HCT116 (cell line): ENCODE measurements around the gene MPHOSPH6. TPM values are rescaled to one million over a fixed set of nuclear protein-coding genes. Genes with fewer than 3 reads are reported as not detected.
A peak's percentile ranks its signal among the peaks of the same experiment; 100 is the strongest.

Source experiments
- ATAC-seq: fragments of 200-7000 bp; cut with Tn5 transposase; 2 replicates; pipeline ENCODE4 v1.9.1; 2020; ENCODE audit warnings: mild to moderate bottlenecking, moderate library complexity
- BruUV-seq: library from RNA; stranded (reverse); fragments of 400-500 nt; replicated peaks from 2 replicates; lab custom pipeline; 2021; lab: Mats Ljungman, UMichigan
- CTCF ChIA-PET: fragments of 300-600 bp; sonication (Branson Sonifier 250); formaldehyde crosslinking; loops from one replicate; lab custom pipeline; 2021; ENCODE audit warnings: antibody characterized with exemption; lab: Charles Lee
- POLR2A ChIA-PET: fragments of 300-600, 350-600 bp; sonication (Branson Sonifier 250); formaldehyde crosslinking; loops from one replicate; lab custom pipeline; 2021; ENCODE audit warnings: antibody characterized with exemption; lab: Charles Lee
- RAD21 ChIA-PET, 2 experiments: fragments of 300-600 bp; sonication (Branson Sonifier 250); formaldehyde crosslinking; loops; one replicate each; lab custom pipeline; 2023; ENCODE audit warnings: low total read pairs in 2 of 2; ENCODE audit not compliant: uncharacterized antibody in 2 of 2, unreplicated experiment in 2 of 2, low non-redundant PET in 1 of 2; lab: Charles Lee
- DNase-seq: peaks from one replicate; pipeline ENCODE4 v3.0.0-alpha.2; 2010; ENCODE audit warnings: low read depth, low spot score
- H2AFZ ChIP-seq: fragments of 200-600 bp; shearing (Covaris generic), sonication (generic); 2 replicates; pipeline ENCODE4 v1.6.1; 2017; ENCODE audit warnings: low read depth, mixed run types, mixed read lengths, antibody characterized with exemption, low read length; ENCODE audit not compliant: poor library complexity, severe bottlenecking
- H3K27ac ChIP-seq: 2 replicates; pipeline ENCODE4 v1.5.1; 2012; ENCODE audit warnings: low read depth, low read length
- H3K27me3 ChIP-seq: fragments of 200-600 bp; sonication (generic); 2 replicates; pipeline ENCODE4 v1.6.1; 2016; ENCODE audit warnings: mixed run types, low read length, mixed read lengths; ENCODE audit not compliant: insufficient read depth
- H3K36me3 ChIP-seq, 2 experiments: fragments of 200-500 bp in 1 of 2; fragments of 200-600 bp in 1 of 2; sonication (Bioruptor generic) in 1 of 2; sonication (generic) in 1 of 2; 2 replicates each; pipeline versions ENCODE4 v1.5.1 to v1.6.1; 2014 to 2016; ENCODE audit warnings: low read length in 2 of 2, inconsistent platforms in 1 of 2, mixed read lengths in 1 of 2, mixed run types in 1 of 2; ENCODE audit not compliant: insufficient read depth in 2 of 2, control insufficient read depth in 1 of 2
- H3K4me1 ChIP-seq, 2 experiments: fragments of 200-600 bp in 1 of 2; sonication (generic) in 1 of 2; 2 replicates each; pipeline versions ENCODE4 v1.5.1 to v1.6.1; 2012 to 2017; ENCODE audit warnings: low read length in 2 of 2, inconsistent platforms in 1 of 2, mild to moderate bottlenecking in 1 of 2, mixed read lengths in 1 of 2, mixed run types in 1 of 2, moderate library complexity in 1 of 2; ENCODE audit not compliant: insufficient read depth in 2 of 2, control insufficient read depth in 1 of 2
- H3K4me2 ChIP-seq: fragments of 200-600 bp; sonication (generic); 2 replicates; pipeline ENCODE4 v1.6.1; 2017; ENCODE audit warnings: mixed run types, low read length, mixed read lengths
- H3K4me3 ChIP-seq, 2 experiments: fragments of 200-600 bp in 1 of 2; sonication (generic) in 1 of 2; replicated peaks in 1 of 2; 2 replicates each; pipeline ENCODE4 v1.5.1; 2011 to 2016; ENCODE audit warnings: low read length in 2 of 2, control low read depth in 1 of 2, low read depth in 1 of 2, mild to moderate bottlenecking in 1 of 2, mixed read lengths in 1 of 2, mixed run types in 1 of 2
- H3K79me2 ChIP-seq: fragments of 200-600 bp; sonication (generic); 2 replicates; pipeline ENCODE4 v1.6.1; 2017; ENCODE audit warnings: mild to moderate bottlenecking, mixed run types, low read length, moderate library complexity, mixed read lengths; ENCODE audit not compliant: insufficient read depth
- H3K9ac ChIP-seq: fragments of 200-600 bp; sonication (generic); 2 replicates; pipeline ENCODE4 v1.6.1; 2016; ENCODE audit warnings: low read length, mixed read lengths
- H3K9me2 ChIP-seq: fragments of 200-600 bp; sonication (generic), shearing (Covaris generic); 2 replicates; pipeline ENCODE4 v1.6.1; 2017; ENCODE audit warnings: mixed run types, mild to moderate bottlenecking, moderate library complexity; ENCODE audit not compliant: insufficient read depth
- H3K9me3 ChIP-seq, 2 experiments: fragments of 200-500 bp in 1 of 2; fragments of 200-600 bp in 1 of 2; sonication (Bioruptor generic) in 1 of 2; sonication (generic) in 1 of 2; 2 replicates each; pipeline ENCODE4 v1.6.1; 2014 to 2017; ENCODE audit warnings: low read length in 2 of 2, mixed read lengths in 2 of 2, inconsistent platforms in 1 of 2, low read depth in 1 of 2, mild to moderate bottlenecking in 1 of 2, mixed run types in 1 of 2, moderate library complexity in 1 of 2; ENCODE audit not compliant: control insufficient read depth in 1 of 2, insufficient read depth in 1 of 2
- H4K20me1 ChIP-seq: fragments of 200-600 bp; sonication (generic), shearing (Covaris generic); 2 replicates; pipeline ENCODE4 v1.6.1; 2017; ENCODE audit warnings: mixed run types, mild to moderate bottlenecking, moderate library complexity; ENCODE audit not compliant: insufficient read depth
- CBX3 ChIP-seq: IDR thresholded peaks from 2 replicates; pipeline ENCODE4 v1.6.1; 2012; ENCODE audit warnings: low read depth
- CEBPB ChIP-seq: IDR thresholded peaks from 2 replicates; pipeline ENCODE4 v1.6.1; 2012; ENCODE audit warnings: low read depth
- EGR1 ChIP-seq: IDR thresholded peaks from 2 replicates; pipeline ENCODE4 v1.6.1; 2012; ENCODE audit warnings: low read depth
- ELF1 ChIP-seq: IDR thresholded peaks from 2 replicates; pipeline ENCODE4 v1.6.1; 2012; ENCODE audit warnings: low read depth, borderline replicate concordance
- EZH2 ChIP-seq: fragments of 200-600 bp; sonication (generic); IDR thresholded peaks from 2 replicates; pipeline ENCODE4 v1.6.1; 2017; ENCODE audit warnings: antibody characterized with exemption, mixed run types
- EZH2phosphoT487 ChIP-seq: fragments of 200-600 bp; IDR thresholded peaks from 2 replicates; pipeline ENCODE4 v1.6.1; 2018; ENCODE audit warnings: antibody characterized with exemption, borderline replicate concordance
- FOSL1 ChIP-seq: IDR thresholded peaks from 2 replicates; pipeline ENCODE4 v1.6.1; 2012; ENCODE audit warnings: low read depth
- JUND ChIP-seq: IDR thresholded peaks from 2 replicates; pipeline ENCODE4 v1.6.1; 2012
- POLR2A ChIP-seq: IDR thresholded peaks from 2 replicates; pipeline ENCODE4 v1.7.0; 2011; ENCODE audit warnings: borderline replicate concordance; ENCODE audit not compliant: insufficient read depth, insufficient read length; ENCODE audit errors: extremely low read depth
- POLR2AphosphoS5 ChIP-seq: IDR thresholded peaks from 2 replicates; pipeline ENCODE4 v1.6.1; 2011; ENCODE audit warnings: mild to moderate bottlenecking, low read depth, low read length, moderate library complexity
- RAD21 ChIP-seq: IDR thresholded peaks from 2 replicates; pipeline ENCODE4 v1.6.1; 2012; ENCODE audit warnings: low read depth, mild to moderate bottlenecking
- SIN3A ChIP-seq: IDR thresholded peaks from 2 replicates; pipeline ENCODE4 v1.6.1; 2012; ENCODE audit warnings: low read depth
- SP1 ChIP-seq: IDR thresholded peaks from 2 replicates; pipeline ENCODE4 v1.6.1; 2012; ENCODE audit warnings: low read depth
- SRF ChIP-seq: IDR thresholded peaks from 2 replicates; pipeline ENCODE4 v1.6.1; 2012; ENCODE audit warnings: low read depth
- TCF7L2 ChIP-seq: IDR thresholded peaks from 2 replicates; pipeline ENCODE4 v1.7.0; 2011; ENCODE audit warnings: borderline replicate concordance, inconsistent platforms; ENCODE audit not compliant: insufficient read depth, insufficient read length; ENCODE audit errors: extremely low read depth
- YY1 ChIP-seq: IDR thresholded peaks from 2 replicates; pipeline ENCODE4 v1.6.1; 2011; ENCODE audit warnings: low read length, low read depth, moderate library complexity, mild to moderate bottlenecking; ENCODE audit not compliant: insufficient replicate concordance; ENCODE audit errors: extremely low read depth
- ZFX ChIP-seq: fragments of 450-650 bp; IDR thresholded peaks from 2 replicates; pipeline ENCODE4 v1.6.1; 2017
- ZNF274 ChIP-seq: fragments of 200-500 bp; sonication (Bioruptor generic); IDR thresholded peaks from 2 replicates; pipeline ENCODE4 v1.6.1; 2014; ENCODE audit warnings: mild to moderate bottlenecking, low read depth, low read length, inconsistent platforms
- intact Hi-C: fragments of 100-400 bp; cut with micrococcal nuclease; formaldehyde crosslinking; loops from 2 replicates; pipeline ENCODE4 v1.10.0; 2022
- total RNA-seq: library from RNA; stranded (reverse); gene quantifications from one replicate; pipeline ENCODE4 v1.2.1, GENCODE V29; 2021; ENCODE audit not compliant: unreplicated experiment
- TF ChIP-seq, protein P1 (sequence below): IDR thresholded peaks from 2 replicates; pipeline ENCODE4 v1.6.1; 2012
- TF ChIP-seq, protein P2 (sequence below): IDR thresholded peaks from 2 replicates; pipeline ENCODE4 v1.6.1; 2012
- TF ChIP-seq, protein P3 (sequence below): IDR thresholded peaks from 2 replicates; pipeline ENCODE4 v1.6.1; 2011; ENCODE audit warnings: mild to moderate bottlenecking, low read length, moderate library complexity; ENCODE audit not compliant: insufficient replicate concordance; ENCODE audit errors: extremely low read depth

Gene MPHOSPH6
- total RNA-seq, 1 experiment from 2014 or later: 52.2 TPM

DNA sequence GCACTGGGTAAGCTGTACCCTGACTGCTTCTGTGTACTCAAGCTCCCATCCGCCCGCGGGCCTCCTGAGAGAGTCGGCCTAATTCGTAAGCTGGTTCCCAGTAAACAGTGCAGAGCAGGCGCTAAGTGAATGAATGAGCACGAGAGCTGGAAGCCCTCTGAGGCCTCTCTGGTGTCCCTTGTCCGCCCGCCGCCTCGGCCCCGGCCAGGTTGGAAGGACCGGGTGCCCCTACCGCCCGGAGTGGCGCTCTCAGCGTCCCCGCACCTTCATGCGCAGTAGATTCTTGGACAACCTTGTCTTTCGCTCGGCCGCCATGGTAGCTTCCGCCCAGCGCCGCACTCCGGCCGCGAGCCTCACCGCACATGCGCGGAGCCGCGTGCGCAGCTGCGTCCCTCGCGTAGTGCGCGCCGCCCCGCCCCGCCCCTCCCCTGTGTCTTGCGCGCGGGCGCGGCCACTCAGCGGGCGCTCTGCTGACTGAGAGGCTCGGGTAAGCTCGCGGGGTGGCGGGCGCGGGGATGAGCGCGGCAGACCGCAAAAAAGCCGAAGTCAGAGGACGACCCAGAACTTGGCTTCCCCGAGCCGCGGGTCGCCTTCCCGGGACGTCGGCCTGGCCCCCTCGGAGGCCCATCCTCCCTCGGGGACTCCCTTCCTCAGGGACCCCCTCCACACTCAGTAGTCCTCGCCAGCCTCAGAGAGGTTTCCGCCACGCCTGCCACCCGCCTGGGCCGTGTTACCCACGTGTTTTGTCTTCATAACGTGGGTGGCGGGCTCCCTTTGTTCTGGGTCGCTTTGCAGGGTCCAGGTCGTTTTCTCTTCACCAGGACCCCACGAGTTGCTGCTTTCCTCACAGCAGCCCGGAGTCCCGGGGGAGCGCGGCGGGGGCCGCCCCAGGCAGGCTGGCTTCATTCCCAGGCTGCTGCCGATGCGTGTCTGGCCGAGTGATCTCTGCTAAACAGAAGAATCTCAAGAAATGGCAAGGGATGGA, at the start of gene MPHOSPH6 (continued):
- TF ChIP-seq YY1: peak; percentile 83
- TF ChIP-seq TCF7L2: peak; percentile 16
- TF ChIP-seq JUND: no peak
- no peak for TF ChIP-seq SRF
- TF ChIP-seq RAD21: no peak
- TF ChIP-seq, protein P1, sequence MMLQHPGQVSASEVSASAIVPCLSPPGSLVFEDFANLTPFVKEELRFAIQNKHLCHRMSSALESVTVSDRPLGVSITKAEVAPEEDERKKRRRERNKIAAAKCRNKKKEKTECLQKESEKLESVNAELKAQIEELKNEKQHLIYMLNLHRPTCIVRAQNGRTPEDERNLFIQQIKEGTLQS: no peak
- TF ChIP-seq EZH2phosphoT487: no peak
- no peak for TF ChIP-seq EZH2
- peak; percentile 46; the same call in 1 of the 2 replicates for TF ChIP-seq SP1

DNA sequence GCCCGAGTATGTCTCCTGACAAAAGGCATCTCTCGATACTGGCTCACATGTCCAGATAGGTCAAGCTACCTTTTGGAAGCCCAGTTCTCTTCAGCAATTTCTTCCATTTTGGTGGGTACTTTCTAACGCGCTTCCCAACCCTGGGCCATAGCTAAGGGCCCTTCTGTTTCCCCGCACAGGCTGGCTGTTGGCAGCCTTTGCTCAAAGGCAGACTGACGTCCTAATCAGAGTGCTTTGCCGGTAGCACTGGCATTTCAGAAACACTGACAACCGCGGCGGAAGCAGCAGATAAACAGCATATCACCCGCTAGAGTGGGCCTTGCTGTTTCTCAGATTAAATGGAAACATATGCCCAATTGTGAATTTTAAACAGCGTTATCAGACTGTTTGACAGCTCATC, 49.3 kb upstream of the MPHOSPH6 start:
- Histone ChIP-seq H3K9me2 (no peaks in the 10 kb centered on the region), H3K27ac (no peak overlapping the region), H3K4me2 (no peak overlapping the region), H3K36me3 (no peaks in the 10 kb centered on the region), H3K4me3 (no peak overlapping the region), H2AFZ (no peak overlapping the region), H4K20me1 (no peaks in the 10 kb centered on the region), H3K79me2 (no peaks in the 10 kb centered on the region), H3K27me3 (peaks cover 34% of the 10 kb centered on the region), H3K9me3 (no peaks in the 10 kb centered on the region), H3K4me1 (no peaks in the 10 kb centered on the region), H3K9ac (no peak overlapping the region)
- no peak for ATAC-seq
- intact Hi-C loops: no loop called here
- ChIA-PET RAD21 (no interaction called here), CTCF (no interaction called here), POLR2A (no interaction called here)
- no peak for DNase-seq
- no TSS peak for BruUV-seq
- TF ChIP-seq, protein P2, sequence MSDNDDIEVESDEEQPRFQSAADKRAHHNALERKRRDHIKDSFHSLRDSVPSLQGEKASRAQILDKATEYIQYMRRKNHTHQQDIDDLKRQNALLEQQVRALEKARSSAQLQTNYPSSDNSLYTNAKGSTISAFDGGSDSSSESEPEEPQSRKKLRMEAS: no peak
- TF ChIP-seq EGR1: no peak
- no peak for TF ChIP-seq EZH2phosphoT487
- TF ChIP-seq ZFX: no peak
- TF ChIP-seq, protein P3, sequence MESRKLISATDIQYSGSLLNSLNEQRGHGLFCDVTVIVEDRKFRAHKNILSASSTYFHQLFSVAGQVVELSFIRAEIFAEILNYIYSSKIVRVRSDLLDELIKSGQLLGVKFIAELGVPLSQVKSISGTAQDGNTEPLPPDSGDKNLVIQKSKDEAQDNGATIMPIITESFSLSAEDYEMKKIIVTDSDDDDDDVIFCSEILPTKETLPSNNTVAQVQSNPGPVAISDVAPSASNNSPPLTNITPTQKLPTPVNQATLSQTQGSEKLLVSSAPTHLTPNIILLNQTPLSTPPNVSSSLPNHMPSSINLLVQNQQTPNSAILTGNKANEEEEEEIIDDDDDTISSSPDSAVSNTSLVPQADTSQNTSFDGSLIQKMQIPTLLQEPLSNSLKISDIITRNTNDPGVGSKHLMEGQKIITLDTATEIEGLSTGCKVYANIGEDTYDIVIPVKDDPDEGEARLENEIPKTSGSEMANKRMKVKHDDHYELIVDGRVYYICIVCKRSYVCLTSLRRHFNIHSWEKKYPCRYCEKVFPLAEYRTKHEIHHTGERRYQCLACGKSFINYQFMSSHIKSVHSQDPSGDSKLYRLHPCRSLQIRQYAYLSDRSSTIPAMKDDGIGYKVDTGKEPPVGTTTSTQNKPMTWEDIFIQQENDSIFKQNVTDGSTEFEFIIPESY: no peak
- TF ChIP-seq EZH2: no peak
- no peak for TF ChIP-seq ELF1
- no peak for TF ChIP-seq CBX3
- TF ChIP-seq ZNF274: no peak
- no peak for TF ChIP-seq JUND
- TF ChIP-seq SP1: no peak
- TF ChIP-seq YY1: no peak
- no peak for TF ChIP-seq FOSL1
- TF ChIP-seq, protein P1: no peak
- no peak for TF ChIP-seq POLR2AphosphoS5
- TF ChIP-seq CEBPB: no peak
- no peak for TF ChIP-seq RAD21
- TF ChIP-seq SIN3A: no peak
- TF ChIP-seq POLR2A: no peak
